GM12872 (cell line): ENCODE measurements around the gene DOK7.

Source experiments
- TF ChIP-seq, protein P1 (sequence below): IDR thresholded peaks from 3 replicates; pipeline ENCODE4 v1.5.1; 2011; ENCODE audit warnings: low read depth, mild to moderate bottlenecking, low read length, moderate library complexity; ENCODE audit not compliant: insufficient read depth

The DOK7 gene

DNA sequence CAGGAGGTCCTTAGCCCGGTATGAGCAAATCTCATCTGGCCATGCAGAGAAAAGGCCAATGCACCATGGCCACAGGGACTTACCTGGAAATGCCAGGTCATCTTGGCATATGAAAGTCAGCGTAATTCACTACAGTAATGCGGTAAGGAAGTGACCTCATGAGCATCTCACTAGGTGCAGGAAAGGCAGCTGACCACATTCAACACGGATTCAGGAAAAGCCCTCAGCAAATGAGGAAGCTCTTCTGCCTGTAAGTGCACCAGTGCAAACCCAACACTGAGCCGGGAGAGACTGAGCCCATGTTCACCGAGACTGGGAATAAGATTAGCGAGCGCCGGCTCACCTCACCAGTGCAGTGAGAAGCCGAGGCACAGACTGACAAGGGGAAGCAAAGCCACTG lies 45.4 kb downstream of the DOK7 start:
- TF ChIP-seq, protein P1, sequence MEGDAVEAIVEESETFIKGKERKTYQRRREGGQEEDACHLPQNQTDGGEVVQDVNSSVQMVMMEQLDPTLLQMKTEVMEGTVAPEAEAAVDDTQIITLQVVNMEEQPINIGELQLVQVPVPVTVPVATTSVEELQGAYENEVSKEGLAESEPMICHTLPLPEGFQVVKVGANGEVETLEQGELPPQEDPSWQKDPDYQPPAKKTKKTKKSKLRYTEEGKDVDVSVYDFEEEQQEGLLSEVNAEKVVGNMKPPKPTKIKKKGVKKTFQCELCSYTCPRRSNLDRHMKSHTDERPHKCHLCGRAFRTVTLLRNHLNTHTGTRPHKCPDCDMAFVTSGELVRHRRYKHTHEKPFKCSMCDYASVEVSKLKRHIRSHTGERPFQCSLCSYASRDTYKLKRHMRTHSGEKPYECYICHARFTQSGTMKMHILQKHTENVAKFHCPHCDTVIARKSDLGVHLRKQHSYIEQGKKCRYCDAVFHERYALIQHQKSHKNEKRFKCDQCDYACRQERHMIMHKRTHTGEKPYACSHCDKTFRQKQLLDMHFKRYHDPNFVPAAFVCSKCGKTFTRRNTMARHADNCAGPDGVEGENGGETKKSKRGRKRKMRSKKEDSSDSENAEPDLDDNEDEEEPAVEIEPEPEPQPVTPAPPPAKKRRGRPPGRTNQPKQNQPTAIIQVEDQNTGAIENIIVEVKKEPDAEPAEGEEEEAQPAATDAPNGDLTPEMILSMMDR, result no peak

DNA sequence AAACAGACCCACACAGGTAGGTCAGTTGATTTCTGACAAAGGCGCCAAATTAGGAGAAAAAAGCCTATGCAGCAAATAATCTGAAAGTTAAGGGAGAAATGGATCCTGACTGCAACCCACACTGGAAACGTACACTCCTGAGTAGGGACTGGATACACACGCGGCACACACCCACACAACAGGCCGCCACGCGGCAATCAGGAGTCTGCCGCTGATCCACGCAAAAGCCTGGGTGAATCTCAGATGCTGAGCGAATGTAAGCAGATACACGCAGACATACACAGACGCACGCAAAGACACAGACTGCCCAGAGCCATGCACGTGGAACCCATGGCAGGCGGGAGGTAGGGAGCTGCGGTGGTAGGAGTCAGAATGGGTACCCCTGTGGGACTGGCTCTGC lies 47.4 kb downstream of the DOK7 start:
- TF ChIP-seq, protein P1, result no peak

DNA sequence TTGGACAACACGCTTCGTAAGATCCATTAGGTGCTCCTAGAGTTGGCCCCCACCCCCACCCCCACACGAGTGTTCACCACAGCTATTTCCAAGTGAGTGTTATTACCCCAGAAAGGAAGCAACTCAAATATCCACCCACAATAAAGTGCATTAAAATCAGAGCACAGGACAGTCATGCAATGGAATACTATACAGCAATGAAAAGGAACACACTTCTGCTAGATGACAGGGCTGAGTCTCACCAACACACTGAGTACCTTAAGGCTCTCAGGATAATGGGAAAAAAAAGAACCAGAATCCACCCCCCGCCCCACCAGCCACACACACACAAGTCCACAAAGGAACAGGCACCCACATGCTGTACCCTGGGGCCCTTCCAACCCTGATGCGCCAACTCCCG lies 48.1 kb downstream of the DOK7 start:
- TF ChIP-seq, protein P1, result no peak

DNA sequence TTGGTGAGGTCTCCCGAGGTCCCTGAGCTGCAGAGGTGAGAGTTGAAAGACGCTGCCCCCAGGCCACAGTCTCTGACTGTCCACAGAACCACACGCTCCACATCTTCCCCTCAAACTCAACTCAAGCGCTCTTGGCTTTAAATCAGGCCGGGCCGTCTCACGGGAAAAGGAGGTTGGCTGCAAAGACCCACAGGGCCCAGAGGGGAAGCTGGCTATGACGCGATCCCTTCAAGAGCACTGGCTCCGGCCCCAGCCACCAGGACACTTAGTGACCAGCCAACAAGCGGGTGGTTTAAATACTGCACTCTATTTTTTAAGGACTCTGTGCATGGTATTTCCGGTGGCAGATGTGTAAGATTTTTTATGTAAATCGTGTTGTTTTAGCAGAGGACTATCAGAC lies 49.2 kb downstream of the DOK7 start:
- TF ChIP-seq, protein P1, result no peak

DNA sequence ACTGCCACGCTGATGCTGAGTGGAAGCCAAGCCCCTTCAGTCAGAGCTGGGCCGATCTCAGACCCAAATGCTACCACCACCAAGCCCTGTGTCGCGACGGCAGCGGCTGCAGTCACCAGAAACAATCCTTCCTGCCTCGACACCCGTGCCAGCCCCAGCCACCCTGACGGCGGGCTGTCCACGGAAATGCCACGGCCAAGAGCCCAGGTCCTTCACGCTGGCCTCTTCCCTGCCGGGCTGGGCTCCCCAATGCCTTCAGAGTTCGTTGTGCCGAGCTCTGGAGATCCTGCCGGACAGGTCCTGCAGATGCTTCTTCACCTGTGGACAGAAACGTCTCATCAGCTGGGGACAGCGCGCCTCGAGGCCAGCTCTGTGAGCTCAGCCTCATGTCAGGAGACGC lies 49.6 kb downstream of the DOK7 start:
- TF ChIP-seq, protein P1, result no peak

DNA sequence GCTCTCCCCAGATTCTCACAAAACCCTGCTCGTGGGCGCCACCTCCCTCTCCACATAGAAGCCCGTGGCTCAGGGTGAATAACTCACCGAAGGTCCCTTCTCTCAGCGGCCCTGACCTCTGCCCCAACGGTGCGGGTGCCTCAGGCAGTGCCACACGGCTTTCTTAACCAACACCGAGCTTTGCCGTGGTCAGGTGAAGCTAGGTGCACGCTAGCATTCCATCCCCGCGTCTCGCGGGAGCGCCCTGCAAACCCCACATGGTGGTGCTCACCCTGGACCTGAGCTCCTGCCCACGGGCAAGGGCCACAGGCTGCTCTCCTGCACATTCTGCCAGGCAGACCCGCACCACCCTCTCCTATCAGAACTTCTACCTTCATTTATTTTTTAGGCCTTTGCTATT lies 50.7 kb downstream of the DOK7 start:
- TF ChIP-seq, protein P1, result no peak

DNA sequence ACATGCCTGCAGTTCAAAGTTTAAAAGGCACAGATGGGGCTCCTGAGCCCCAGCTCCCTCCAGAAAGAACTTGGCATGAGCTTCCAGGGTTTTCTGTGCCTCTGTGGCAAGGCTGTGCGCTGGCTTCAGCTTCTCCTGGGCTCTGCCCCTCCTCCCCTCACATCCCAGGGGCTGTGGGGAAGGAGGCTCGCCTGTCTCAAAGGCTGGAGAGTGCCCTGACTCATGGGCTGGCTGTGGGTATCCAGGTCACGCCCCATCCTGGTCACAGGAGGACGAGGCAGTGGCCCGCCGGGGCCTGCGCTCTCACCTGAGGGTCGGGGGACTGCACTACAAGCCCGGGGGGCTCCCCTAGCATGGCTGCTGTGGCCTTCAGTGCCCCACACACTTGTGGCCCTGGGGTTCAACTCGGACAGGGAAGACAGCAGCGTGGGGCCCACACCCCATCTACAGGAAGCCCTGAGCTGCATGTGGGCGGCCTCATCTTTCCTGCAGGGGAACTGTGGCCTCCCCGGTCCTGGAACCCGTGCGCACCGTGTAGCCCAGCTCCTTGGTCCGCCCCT lies 51.2 kb downstream of the DOK7 start:
- TF ChIP-seq, protein P1, result no peak
